ENCODE measurements around the gene ZDHHC11B. TPM values are rescaled to one million over a fixed set of nuclear protein-coding genes. Genes with fewer than 3 reads are reported as not detected.

Gene ZDHHC11B
- total and polyA plus RNA-seq, 2 experiments from 2014 or later = not detected

GRCh38 chr5:660491-661030 lies 124.0 kb downstream of the ZDHHC11B start:
- WGBS, 2 experiments (ENCODE audit: low coverage in 1 of 2, low lambda C conversion rate in 2 of 2, missing lambda C conversion rate in 2 of 2) = 96 to 99% methylated on average over 10 to 11 of the region's 11 CpGs
- H3K4me2 ChIP-seq (ENCODE audit: unreplicated experiment) = no peak overlapping the region
- DNase-seq = no peak
- no peak overlapping the region for H3K4me3 ChIP-seq
- no peaks in the 10 kb centered on the region for H3F3A ChIP-seq (ENCODE audit: insufficient read depth)
- H3K9me3 ChIP-seq (ENCODE audit: low read depth) = no peaks in the 10 kb centered on the region
- H3K36me3 ChIP-seq (ENCODE audit: low read depth) = no peaks in the 10 kb centered on the region
- no peaks in the 10 kb centered on the region for H3K79me2 ChIP-seq (ENCODE audit: insufficient read depth)
- H3K27me3 ChIP-seq (replicated peaks; ENCODE audit: insufficient read depth) = no peaks in the 10 kb centered on the region
- no peak overlapping the region for H2AFZ ChIP-seq
- no peaks in the 10 kb centered on the region for H4K20me1 ChIP-seq (ENCODE audit: insufficient read depth)
- no peak for TF ChIP-seq EZH2 (IDR thresholded peaks at IDR 0.05; ENCODE audit: insufficient read depth, poor library complexity, severe bottlenecking)
- no peak for TF ChIP-seq EZH2phosphoT487 (IDR thresholded peaks at IDR 0.05; ENCODE audit: insufficient read depth, low read depth)
- no peaks in the 10 kb centered on the region for H3K4me1 ChIP-seq (ENCODE audit: insufficient read depth)
- in situ Hi-C loops (cut with MboI) = loop anchor here (10.0 to 25.0 kb wide), 2 partner anchors 244 to 502 kb away; no protein-coding TSS in a partner anchor
- no peak overlapping the region for H3K9ac ChIP-seq
- no peak overlapping the region for H3K27ac ChIP-seq
- H3K9me2 ChIP-seq (ENCODE audit: insufficient read depth) = no peaks in the 10 kb centered on the region

Other genes starting within 250 kb of the ZDHHC11B start
- 1.7 and 7.2 TPM in 2 replicates for gene CEP72, start 172.4 kb downstream of the ZDHHC11B start, total RNA-seq (2014; rRNA removed; shearing (Covaris generic))
- gene CEP72, start 172.4 kb downstream of the ZDHHC11B start, polyA plus RNA-seq (2016; fragmentation: Nextera tagmentation; extraction: Ambion mirVana) = 1.7 and 2.4 TPM in 2 replicates
- gene TPPP, start 91.4 kb downstream of the ZDHHC11B start, total RNA-seq (2014; rRNA removed; shearing (Covaris generic)) = 0.13 TPM in 1 of 2 replicates, not detected in the other
- gene TPPP, start 91.4 kb downstream of the ZDHHC11B start, polyA plus RNA-seq (2016; fragmentation: Nextera tagmentation; extraction: Ambion mirVana) = not detected in 2 replicates
- 0.65 TPM in 1 of 2 replicates, not detected in the other for gene ZDHHC11, start 66.3 kb upstream of the ZDHHC11B start, total RNA-seq (2014; rRNA removed; shearing (Covaris generic))
- gene ZDHHC11, start 66.3 kb upstream of the ZDHHC11B start, polyA plus RNA-seq (2016; fragmentation: Nextera tagmentation; extraction: Ambion mirVana) = 0.19 and 0.26 TPM in 2 replicates
- 25.9 and 30.6 TPM in 2 replicates for gene BRD9, start 108.1 kb upstream of the ZDHHC11B start, total RNA-seq (2014; rRNA removed; shearing (Covaris generic))
- gene BRD9, start 108.1 kb upstream of the ZDHHC11B start, polyA plus RNA-seq (2016; fragmentation: Nextera tagmentation; extraction: Ambion mirVana) = 16.8 and 18.2 TPM in 2 replicates
- 19.5 and 24.0 TPM in 2 replicates for gene TRIP13, start 108.2 kb upstream of the ZDHHC11B start, total RNA-seq (2014; rRNA removed; shearing (Covaris generic))
- 20.4 and 25.9 TPM in 2 replicates for gene TRIP13, start 108.2 kb upstream of the ZDHHC11B start, polyA plus RNA-seq (2016; fragmentation: Nextera tagmentation; extraction: Ambion mirVana)
- gene NKD2, start 224.1 kb upstream of the ZDHHC11B start, total RNA-seq (2014; rRNA removed; shearing (Covaris generic)) = not detected in 2 replicates
- gene NKD2, start 224.1 kb upstream of the ZDHHC11B start, polyA plus RNA-seq (2016; fragmentation: Nextera tagmentation; extraction: Ambion mirVana) = not detected in 2 replicates